Uterus (tissue), 4 donors: Measurements from ENCODE around the gene MYOD1. TPM values are rescaled to one million over a fixed set of nuclear protein-coding genes. Genes with fewer than 3 reads are reported as not detected.

ENCODE experiments used
- DNase-seq, 2 donors: peaks; one replicate each; pipeline ENCODE4 v3.0.0-alpha.2; 2019 to 2020
- H3K27ac ChIP-seq, 2 donors: fragments of 200-600 bp; sonication (generic); 1 replicate in 1 of 2; 2 replicates in 1 of 2; pipeline ENCODE4 v1.5.1; 2016 to 2018
- H3K27me3 ChIP-seq, 2 donors: fragments of 200-600 bp; sonication (generic); one replicate each; pipeline ENCODE4 v1.5.1; 2018 to 2019; ENCODE audit warnings: control low read depth in 1 of 2
- H3K36me3 ChIP-seq, 2 donors: fragments of 200-600 bp; sonication (generic); one replicate each; pipeline ENCODE4 v1.5.1; 2019; ENCODE audit warnings: control low read depth in 1 of 2
- H3K4me1 ChIP-seq, 2 donors: fragments of 200-600 bp; sonication (generic); one replicate each; pipeline ENCODE4 v1.5.1; 2018 to 2019; ENCODE audit warnings: control low read depth in 1 of 2
- H3K4me3 ChIP-seq, 2 donors: fragments of 200-600 bp; sonication (generic); 1 replicate in 1 of 2; 2 replicates in 1 of 2; pipeline ENCODE4 v1.5.1; 2018 to 2019; ENCODE audit warnings: mild to moderate bottlenecking in 1 of 2
- H3K9me3 ChIP-seq, 2 donors: fragments of 200-600 bp; sonication (generic); one replicate each; pipeline ENCODE4 v1.5.1; 2019; ENCODE audit warnings: control low read depth in 1 of 2
- POLR2A ChIP-seq, 2 donors: fragments of 450-650 bp; IDR thresholded peaks; one replicate each; pipeline ENCODE4 v1.6.1; 2016; ENCODE audit warnings: antibody characterized with exemption in 2 of 2, mild to moderate bottlenecking in 1 of 2, moderate library complexity in 1 of 2
- intact Hi-C: fragments of 100-400 bp; cut with DNase I; formaldehyde crosslinking; loops from one replicate; pipeline ENCODE4 v1.15.1; 2023; ENCODE audit warnings: low total_unique reads
- total RNA-seq, 4 donors: library from RNA; depleted of rRNA in 3 of 4; stranded (reverse); fragments of >200 nt in 3 of 4; gene quantifications; one replicate each; pipeline versions ENCODE4 v1.1.0 to v1.2.4, GENCODE V29; 2014 to 2023
- TF ChIP-seq, protein P1 (sequence below), 4 experiments: fragments of 200-600 bp in 2 of 4; fragments of 450-650 bp in 2 of 4; sonication (generic) in 2 of 4; IDR thresholded peaks; one replicate each; pipeline ENCODE4 v1.5.1; 2016 to 2019; ENCODE audit warnings: antibody characterized with exemption in 4 of 4, mild to moderate bottlenecking in 2 of 4, moderate library complexity in 1 of 4
- donor health status: DM: yes; HTN: yes; CAD: no.

MYOD1 gene
- total RNA-seq, 4 donors from 2014 or later: not detected

DNA sequence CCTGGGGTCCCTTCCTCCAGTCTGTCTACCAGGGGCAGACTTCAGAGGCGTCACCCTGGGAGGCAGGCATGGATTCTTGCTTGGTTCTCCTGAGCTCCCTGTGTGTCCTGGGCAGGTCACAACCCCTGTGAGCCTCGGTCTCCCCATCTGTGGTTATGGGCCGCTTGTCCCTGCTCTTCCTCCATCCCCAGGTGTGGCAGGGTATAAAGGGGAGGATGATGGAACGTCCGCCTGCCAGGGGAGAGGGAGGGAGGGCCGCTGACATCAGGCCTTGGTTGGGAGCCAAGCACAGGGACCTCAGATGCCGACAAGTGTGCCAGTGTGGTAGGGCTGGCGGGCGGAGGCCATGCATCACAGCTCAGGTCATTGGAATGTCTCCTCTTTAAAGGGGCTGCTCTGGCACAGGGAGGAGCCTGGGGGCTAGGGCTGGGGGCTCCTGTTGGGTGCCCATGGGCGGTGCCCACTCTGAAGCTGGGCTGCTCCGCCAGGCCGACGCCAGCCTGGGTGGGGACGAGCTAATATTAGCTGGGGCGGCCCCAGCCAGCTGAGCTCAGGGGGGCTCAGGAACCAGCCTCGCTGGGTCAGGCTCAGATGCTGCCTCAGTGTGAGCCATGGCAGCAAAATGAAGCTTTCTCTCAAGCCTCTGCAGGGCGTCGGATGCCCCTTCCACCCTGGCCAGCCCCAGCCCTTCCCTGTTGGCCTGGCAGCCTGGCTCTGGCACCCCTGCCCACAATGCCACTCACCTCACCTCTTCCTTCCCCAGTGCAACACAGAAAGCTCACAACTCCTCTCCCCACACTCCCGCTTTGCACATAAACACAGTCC, 28.0 kb downstream of the MYOD1 start:
- Histone ChIP-seq H3K27me3 (no peaks in the 10 kb centered on the region), H3K4me3 (no peak overlapping the region), H3K36me3 (no peaks in the 10 kb centered on the region), H3K27ac (no peak overlapping the region), H3K4me1 (no peaks in the 10 kb centered on the region), H3K9me3 (no peaks in the 10 kb centered on the region)
- no peak for DNase-seq
- TF ChIP-seq POLR2A (IDR thresholded peaks at IDR 0.05): no peak
- TF ChIP-seq, protein P1, sequence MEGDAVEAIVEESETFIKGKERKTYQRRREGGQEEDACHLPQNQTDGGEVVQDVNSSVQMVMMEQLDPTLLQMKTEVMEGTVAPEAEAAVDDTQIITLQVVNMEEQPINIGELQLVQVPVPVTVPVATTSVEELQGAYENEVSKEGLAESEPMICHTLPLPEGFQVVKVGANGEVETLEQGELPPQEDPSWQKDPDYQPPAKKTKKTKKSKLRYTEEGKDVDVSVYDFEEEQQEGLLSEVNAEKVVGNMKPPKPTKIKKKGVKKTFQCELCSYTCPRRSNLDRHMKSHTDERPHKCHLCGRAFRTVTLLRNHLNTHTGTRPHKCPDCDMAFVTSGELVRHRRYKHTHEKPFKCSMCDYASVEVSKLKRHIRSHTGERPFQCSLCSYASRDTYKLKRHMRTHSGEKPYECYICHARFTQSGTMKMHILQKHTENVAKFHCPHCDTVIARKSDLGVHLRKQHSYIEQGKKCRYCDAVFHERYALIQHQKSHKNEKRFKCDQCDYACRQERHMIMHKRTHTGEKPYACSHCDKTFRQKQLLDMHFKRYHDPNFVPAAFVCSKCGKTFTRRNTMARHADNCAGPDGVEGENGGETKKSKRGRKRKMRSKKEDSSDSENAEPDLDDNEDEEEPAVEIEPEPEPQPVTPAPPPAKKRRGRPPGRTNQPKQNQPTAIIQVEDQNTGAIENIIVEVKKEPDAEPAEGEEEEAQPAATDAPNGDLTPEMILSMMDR (IDR thresholded peaks at IDR 0.05): no peak
- intact Hi-C loops: no loop called here

DNA sequence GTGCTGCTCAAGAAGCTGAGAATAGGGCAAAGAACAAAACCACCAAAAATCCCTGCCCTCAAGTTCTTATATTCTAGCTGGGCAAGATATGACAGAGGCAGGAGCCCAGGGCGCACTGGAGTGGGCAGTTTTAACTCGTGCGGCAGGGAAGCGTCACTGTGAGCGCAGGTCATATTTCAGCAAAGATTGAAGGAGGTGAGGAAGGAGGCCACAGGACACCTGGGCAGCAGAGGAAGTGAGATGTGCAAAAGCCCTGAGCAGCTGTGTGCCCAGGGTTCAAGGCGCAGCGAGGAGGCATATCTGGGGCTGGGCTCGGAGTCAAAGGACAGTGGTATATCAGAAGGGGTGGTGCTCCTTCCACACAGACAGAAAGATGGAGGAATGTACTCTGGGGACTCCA, 28.7 kb downstream of the MYOD1 start:
- no peaks in the 10 kb centered on the region for H3K9me3 ChIP-seq
- H3K27ac ChIP-seq: no peak overlapping the region
- H3K4me1 ChIP-seq: no peaks in the 10 kb centered on the region
- no peaks in the 10 kb centered on the region for H3K36me3 ChIP-seq
- intact Hi-C loops: no loop called here
- no peak for DNase-seq
- H3K4me3 ChIP-seq: no peak overlapping the region
- TF ChIP-seq POLR2A (IDR thresholded peaks at IDR 0.05): no peak
- TF ChIP-seq, protein P1 (IDR thresholded peaks at IDR 0.05): no peak
- no peaks in the 10 kb centered on the region for H3K27me3 ChIP-seq

DNA sequence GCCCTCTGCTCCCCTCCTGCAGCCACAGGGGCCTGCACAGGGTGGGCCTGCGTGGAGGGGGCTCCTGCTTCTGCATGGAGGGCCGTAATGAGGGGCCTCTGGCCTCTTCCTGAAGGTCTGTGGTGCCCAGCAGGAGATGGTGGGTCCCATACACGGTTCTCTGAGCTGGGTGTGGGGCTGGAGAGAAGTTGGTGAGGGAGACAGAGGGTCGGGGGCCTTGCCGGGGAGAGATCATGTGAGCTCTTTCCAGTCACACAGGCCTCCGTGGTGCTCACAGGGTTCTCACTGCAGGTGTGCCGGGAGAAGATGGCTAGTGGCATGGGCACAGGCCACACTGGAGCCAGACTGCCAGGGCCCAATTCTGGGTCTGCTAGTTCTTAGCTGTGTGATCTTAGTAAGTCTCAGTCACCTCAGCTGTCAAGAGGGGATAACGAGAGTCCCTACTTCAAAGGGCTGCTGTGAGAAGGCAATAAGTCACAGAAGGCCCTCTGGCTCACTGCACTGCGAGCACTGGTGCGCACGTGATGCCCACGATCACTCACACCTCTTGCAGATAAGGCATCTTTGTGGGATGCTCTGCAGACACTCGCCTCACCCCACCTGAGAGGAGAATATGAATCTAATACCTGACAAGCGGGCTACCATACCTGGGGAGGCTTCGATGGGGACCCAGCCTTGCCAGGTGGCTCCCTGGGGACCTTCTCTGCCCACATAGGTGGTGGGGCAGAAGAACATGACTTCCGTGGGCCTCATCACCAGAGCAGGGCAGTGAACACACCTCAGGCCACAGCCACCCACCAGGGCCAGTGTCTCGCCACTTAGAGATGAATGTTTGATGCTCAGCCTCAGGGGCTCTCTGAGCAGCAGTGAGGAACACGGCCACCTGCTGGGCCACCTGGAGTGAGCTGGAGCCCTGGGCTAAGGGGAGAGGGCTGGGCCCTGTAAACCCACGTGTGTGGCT, 29.7 kb downstream of the MYOD1 start:
- H3K36me3 ChIP-seq: no peaks in the 10 kb centered on the region
- no peak overlapping the region for H3K27ac ChIP-seq
- no peaks in the 10 kb centered on the region for H3K4me1 ChIP-seq
- intact Hi-C loops: no loop called here
- H3K9me3 ChIP-seq: no peaks in the 10 kb centered on the region
- no peaks in the 10 kb centered on the region for H3K27me3 ChIP-seq
- no peak for DNase-seq
- no peak for TF ChIP-seq POLR2A (IDR thresholded peaks at IDR 0.05)
- TF ChIP-seq, protein P1 (IDR thresholded peaks at IDR 0.05): no peak
- H3K4me3 ChIP-seq: no peak overlapping the region

DNA sequence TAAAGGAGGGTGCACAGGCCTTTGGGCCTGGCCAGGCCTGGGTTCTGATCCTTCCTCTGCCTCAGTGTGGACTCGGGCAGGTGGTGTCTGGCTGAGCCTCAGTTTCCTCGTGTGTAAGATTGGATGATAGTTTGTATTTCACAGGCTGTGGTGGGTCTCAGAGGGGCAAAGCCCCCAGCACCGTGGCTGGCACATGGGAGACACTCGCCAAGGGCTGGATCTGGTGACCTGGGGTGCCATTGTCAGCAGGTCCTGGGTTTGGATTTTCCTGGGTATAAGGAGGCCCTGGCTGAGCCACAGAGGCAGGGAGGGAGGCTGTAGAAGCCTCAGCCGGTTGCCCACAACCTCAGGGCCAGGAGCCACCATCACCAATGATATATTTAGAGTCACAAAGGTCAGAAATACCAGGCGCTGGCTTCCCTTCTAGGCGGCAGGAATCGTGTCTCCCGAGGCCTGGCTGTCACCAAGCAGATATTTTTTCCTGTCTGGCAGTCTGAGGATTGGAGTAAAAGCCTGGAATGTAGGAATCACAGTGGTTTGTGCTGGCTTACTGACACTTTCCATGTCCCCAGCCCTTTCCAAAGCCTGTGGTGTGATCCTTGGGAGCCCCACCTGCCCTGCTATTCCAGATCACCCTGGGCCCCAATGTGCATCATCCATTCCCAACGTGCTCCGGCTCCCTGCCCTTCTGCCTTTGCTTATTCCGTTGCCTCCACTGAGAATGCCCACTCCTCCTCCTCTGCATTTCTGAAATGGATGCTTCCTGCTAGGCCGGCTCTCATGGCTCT, 30.8 kb downstream of the MYOD1 start:
- H3K9me3 ChIP-seq: no peaks in the 10 kb centered on the region
- no peak overlapping the region for H3K4me3 ChIP-seq
- H3K27ac ChIP-seq: no peak overlapping the region
- no peaks in the 10 kb centered on the region for H3K36me3 ChIP-seq
- intact Hi-C loops: no loop called here
- no peak for TF ChIP-seq POLR2A (IDR thresholded peaks at IDR 0.05)
- TF ChIP-seq, protein P1 (IDR thresholded peaks at IDR 0.05): no peak
- H3K4me1 ChIP-seq: no peaks in the 10 kb centered on the region
- H3K27me3 ChIP-seq: no peaks in the 10 kb centered on the region
- DNase-seq: no peak
